H1 (cell line): ENCODE results near the gene H6PD. TPM values are rescaled to one million over a fixed set of nuclear protein-coding genes. Genes with fewer than 3 reads are reported as not detected.

ENCODE experiments used
- BACH1 ChIP-seq: IDR thresholded peaks from 2 replicates; pipeline ENCODE4 v1.6.1; 2012; ENCODE audit warnings: low read length, improper control_type of control experiment
- EP300 ChIP-seq, 2 experiments: IDR thresholded peaks; 1 replicate in 1 of 2; 2 replicates in 1 of 2; pipeline ENCODE4 v1.6.1; 2011 to 2012; ENCODE audit warnings: low read depth in 2 of 2, low read length in 2 of 2, mild to moderate bottlenecking in 2 of 2, borderline replicate concordance in 1 of 2, inconsistent platforms in 1 of 2, moderate library complexity in 1 of 2
- KDM1A ChIP-seq: fragments of 200-600, 300-600 bp; sonication (generic); IDR thresholded peaks from 2 replicates; pipeline ENCODE4 v1.7.1; 2016; ENCODE audit warnings: mild to moderate bottlenecking, low read length, borderline replicate concordance
- KDM5A ChIP-seq: fragments of 200-600 bp; IDR thresholded peaks from 2 replicates; pipeline ENCODE4 v1.7.1; 2012; ENCODE audit warnings: mild to moderate bottlenecking, low read length, inconsistent platforms, mixed read lengths
- RNF2 ChIP-seq: fragments of 200-900, 300-1000 bp; sonication (generic); IDR thresholded peaks from 2 replicates; pipeline ENCODE4 v1.7.1; 2016; ENCODE audit warnings: borderline replicate concordance, low read depth, mild to moderate bottlenecking, antibody characterized with exemption, low read length; ENCODE audit not compliant: poor library complexity, severe bottlenecking; ENCODE audit errors: missing control alignments
- polyA plus RNA-seq, 7 experiments: library from polyadenylated mRNA; depleted of rRNA in 3 of 7; stranded (reverse) in 5 of 7; unstranded in 2 of 7; fragments of >200 nt in 5 of 7; fragments of 200-250 nt in 2 of 7; gene quantifications; 1 replicate in 5 of 7; 2 replicates in 1 of 7; 4 replicates in 1 of 7; pipeline versions ENCODE4 v1.2.1 to v1.2.3, GENCODE V29; 2011 to 2013; ENCODE audit warnings: missing spikeins in 2 of 7, mixed read lengths in 2 of 7
- total RNA-seq: library from RNA; stranded (reverse); fragmentation: NEBNext Ultra II Directional; extraction: Animal tissue kit (Norgen Biotek cat#: 25700); gene quantifications from 2 replicates; pipeline ENCODE4 v1.2.1, GENCODE V29; 2021

The H6PD gene
- total and polyA plus RNA-seq, 2 of the 8 experiments (the other 6 are each of a cell fraction or from before 2014, with no cell fraction given), result 3.6 to 3.8 TPM

DNA sequence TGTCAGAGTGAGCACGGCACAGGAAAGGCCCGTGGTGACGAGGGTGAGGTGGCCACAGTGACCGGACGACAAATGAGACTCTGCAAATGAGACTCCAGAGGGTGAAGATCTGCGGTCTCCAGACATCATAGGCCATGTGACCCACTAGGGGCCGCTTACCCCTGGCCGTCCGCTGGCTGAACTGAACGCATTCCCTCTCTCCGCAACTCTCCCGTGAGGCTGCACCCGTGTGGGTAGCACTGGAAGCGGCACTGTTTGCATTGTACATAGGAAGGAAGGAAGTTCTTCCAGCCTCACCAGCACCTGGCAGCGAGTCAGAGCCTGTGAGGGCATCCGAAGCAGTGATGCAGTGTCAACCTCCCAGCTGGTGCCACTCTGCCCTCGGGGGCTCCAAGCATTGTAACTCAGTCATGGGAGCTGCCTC lies 34.5 kb downstream of the H6PD start (continued):
- TF ChIP-seq RNF2 (no peak), EP300 (IDR thresholded peaks at IDR 0.05; ENCODE audit: borderline replicate concordance in 1 of 2, low read depth in 2 of 2, low read length in 2 of 2) (no peak), BACH1 (no peak), KDM1A (no peak), KDM5A (no peak)
